Measurements from ENCODE around the gene DOCK8. TPM values are rescaled to one million over a fixed set of nuclear protein-coding genes. Genes with fewer than 3 reads are reported as not detected.

DOCK8 gene
- total RNA-seq, 1 experiment from 2014 or later, result 7.5 TPM

DNA sequence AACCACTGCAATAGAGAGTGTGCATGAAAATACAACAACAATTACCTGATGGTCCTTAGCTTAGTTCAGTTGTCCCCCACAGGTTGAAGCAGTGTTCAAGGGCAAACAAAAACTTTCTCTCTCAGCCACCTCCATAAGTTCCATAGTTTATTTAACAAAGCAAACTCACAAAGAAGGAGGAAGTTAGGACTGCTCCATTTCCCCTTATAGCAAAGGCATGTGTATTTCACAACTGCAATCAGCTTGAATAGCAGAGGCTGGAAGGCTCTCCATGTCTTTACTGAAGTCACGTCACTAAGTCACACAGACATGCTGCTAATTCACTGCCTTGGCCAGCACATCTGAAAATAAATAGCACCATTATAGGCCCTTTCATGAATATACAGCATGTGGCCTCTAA lies 43.3 kb downstream of the DOCK8 start:
- H4K20me1 ChIP-seq (ENCODE audit: insufficient read depth), result no peaks in the 10 kb centered on the region
- no peak overlapping the region for H2AFZ ChIP-seq
- no TSS peak for BruUV-seq (replicated peaks)
- DNase-seq, result peak in 1 of 2 experiments; percentile 37
- no peaks in the 10 kb centered on the region for H3K9me3 ChIP-seq (ENCODE audit: insufficient read depth, low read depth)
- H3K4me2 ChIP-seq, result no peak overlapping the region
- TF ChIP-seq CTCF (conservative IDR thresholded peaks at IDR 0.05) (no peak), EZH2 (IDR thresholded peaks at IDR 0.05; ENCODE audit: low read depth) (no peak)
- intact Hi-C loops (cut with micrococcal nuclease; ENCODE audit: unreplicated experiment), result no loop called here
- H3K4me3 ChIP-seq, result no peak overlapping the region
- ChIA-PET CTCF (no interaction called here), POLR2A (ENCODE audit: unreplicated experiment) (no interaction called here)
- H3K27me3 ChIP-seq (ENCODE audit: insufficient read depth, low read depth), result no peaks in the 10 kb centered on the region
- H3K79me2 ChIP-seq (ENCODE audit: low read depth), result no peaks in the 10 kb centered on the region
- no peaks in the 10 kb centered on the region for H3K9me2 ChIP-seq (ENCODE audit: insufficient read depth)
- H3F3A ChIP-seq (ENCODE audit: insufficient read depth, low read depth), result no peaks in the 10 kb centered on the region
- H3K27ac ChIP-seq, result no peak overlapping the region
- H3K36me3 ChIP-seq (ENCODE audit: low read depth), result no peaks in the 10 kb centered on the region
- H3K4me1 ChIP-seq (replicated peaks; ENCODE audit: insufficient read depth), result no peaks in the 10 kb centered on the region

- intact Hi-C loops (cut with micrococcal nuclease; ENCODE audit: unreplicated experiment), result no loop called here
- no peak overlapping the region for H2AFZ ChIP-seq
- no peak overlapping the region for H3K27ac ChIP-seq
- H3K4me1 ChIP-seq (replicated peaks; ENCODE audit: insufficient read depth), result no peaks in the 10 kb centered on the region
- no peak for DNase-seq
- H3K27me3 ChIP-seq (ENCODE audit: insufficient read depth, low read depth), result no peaks in the 10 kb centered on the region
- no peaks in the 10 kb centered on the region for H4K20me1 ChIP-seq (ENCODE audit: insufficient read depth)
- H3K79me2 ChIP-seq (ENCODE audit: low read depth), result no peaks in the 10 kb centered on the region
- no peaks in the 10 kb centered on the region for H3F3A ChIP-seq (ENCODE audit: insufficient read depth, low read depth)
- H3K4me2 ChIP-seq, result no peak overlapping the region
- CTCF ChIA-PET, result no interaction called here
- H3K9me3 ChIP-seq (ENCODE audit: insufficient read depth, low read depth), result no peaks in the 10 kb centered on the region
- no peaks in the 10 kb centered on the region for H3K36me3 ChIP-seq (ENCODE audit: low read depth)
- POLR2A ChIA-PET (ENCODE audit: unreplicated experiment), result no interaction called here
- H3K9me2 ChIP-seq (ENCODE audit: insufficient read depth), result no peaks in the 10 kb centered on the region
- no peak for TF ChIP-seq EZH2 (IDR thresholded peaks at IDR 0.05; ENCODE audit: low read depth)
- TF ChIP-seq CTCF (conservative IDR thresholded peaks at IDR 0.05), result no peak
- no peak overlapping the region for H3K4me3 ChIP-seq
- no TSS peak for BruUV-seq (replicated peaks)
Observed at GRCh38 chr9:259405-260404, 45.0 kb downstream of the DOCK8 start.

- H3F3A ChIP-seq (ENCODE audit: insufficient read depth, low read depth), result no peaks in the 10 kb centered on the region
- H3K4me1 ChIP-seq (replicated peaks; ENCODE audit: insufficient read depth), result no peaks in the 10 kb centered on the region
- no peaks in the 10 kb centered on the region for H3K9me3 ChIP-seq (ENCODE audit: insufficient read depth, low read depth)
- ChIA-PET CTCF (no interaction called here), POLR2A (ENCODE audit: unreplicated experiment) (no interaction called here)
- H3K79me2 ChIP-seq (ENCODE audit: low read depth), result no peaks in the 10 kb centered on the region
- H3K27me3 ChIP-seq (ENCODE audit: insufficient read depth, low read depth), result no peaks in the 10 kb centered on the region
- no peaks in the 10 kb centered on the region for H3K36me3 ChIP-seq (ENCODE audit: low read depth)
- DNase-seq, result no peak
- H3K9me2 ChIP-seq (ENCODE audit: insufficient read depth), result no peaks in the 10 kb centered on the region
- no peak for TF ChIP-seq EZH2 (IDR thresholded peaks at IDR 0.05; ENCODE audit: low read depth)
- TF ChIP-seq CTCF (conservative IDR thresholded peaks at IDR 0.05), result no peak
- no TSS peak for BruUV-seq (replicated peaks)
- H2AFZ ChIP-seq, result no peak overlapping the region
- H3K27ac ChIP-seq, result no peak overlapping the region
- intact Hi-C loops (cut with micrococcal nuclease; ENCODE audit: unreplicated experiment), result no loop called here
- H3K4me3 ChIP-seq, result no peak overlapping the region
- H4K20me1 ChIP-seq (ENCODE audit: insufficient read depth), result no peaks in the 10 kb centered on the region
- no peak overlapping the region for H3K4me2 ChIP-seq
Observed at GRCh38 chr9:264231-264630, 49.6 kb downstream of the DOCK8 start.

Measured in PC-9 (cell line).